H1 (cell line): ENCODE measurements around the gene IL5.

Source experiments
- JUN ChIP-seq: IDR thresholded peaks from 2 replicates; pipeline ENCODE4 v1.6.1; 2011; ENCODE audit warnings: low read depth, mild to moderate bottlenecking, improper control_type of control experiment, low read length
- TCF12 ChIP-seq: IDR thresholded peaks from 2 replicates; pipeline ENCODE4 v1.6.1; 2011; ENCODE audit warnings: low read depth, mild to moderate bottlenecking, low read length
- TF ChIP-seq, protein P1 (sequence below), 3 experiments: IDR thresholded peaks; 1 replicate in 2 of 3; 2 replicates in 1 of 3; pipeline versions ENCODE4 v1.5.1 to v1.6.1; 2011; ENCODE audit warnings: low read length in 3 of 3, mild to moderate bottlenecking in 3 of 3, inconsistent platforms in 2 of 3, low read depth in 1 of 3, moderate library complexity in 1 of 3; ENCODE audit not compliant: insufficient read depth in 1 of 3; ENCODE audit errors: control extremely low read depth in 1 of 3

DNA sequence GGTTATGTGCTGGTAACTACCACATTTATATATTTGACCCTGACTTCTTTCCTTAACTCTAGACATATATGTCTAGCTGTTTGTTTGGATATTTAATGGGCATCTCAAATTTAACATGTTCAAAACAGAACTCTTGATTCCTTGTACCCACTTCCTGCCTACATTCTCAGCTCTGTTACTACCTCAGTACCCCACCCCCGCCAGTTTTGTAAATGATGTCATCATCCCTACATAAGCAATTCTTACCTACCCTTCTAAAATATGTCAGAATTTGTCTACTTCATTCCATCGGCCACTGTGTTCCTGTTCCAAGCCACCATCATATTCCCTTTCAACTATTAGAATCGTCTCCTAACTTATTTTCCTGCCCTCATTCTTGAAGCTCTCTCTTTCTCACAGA, 18.3 kb upstream of the IL5 start:
- TF ChIP-seq TCF12 (no peak), JUN (no peak)
- TF ChIP-seq, protein P1, sequence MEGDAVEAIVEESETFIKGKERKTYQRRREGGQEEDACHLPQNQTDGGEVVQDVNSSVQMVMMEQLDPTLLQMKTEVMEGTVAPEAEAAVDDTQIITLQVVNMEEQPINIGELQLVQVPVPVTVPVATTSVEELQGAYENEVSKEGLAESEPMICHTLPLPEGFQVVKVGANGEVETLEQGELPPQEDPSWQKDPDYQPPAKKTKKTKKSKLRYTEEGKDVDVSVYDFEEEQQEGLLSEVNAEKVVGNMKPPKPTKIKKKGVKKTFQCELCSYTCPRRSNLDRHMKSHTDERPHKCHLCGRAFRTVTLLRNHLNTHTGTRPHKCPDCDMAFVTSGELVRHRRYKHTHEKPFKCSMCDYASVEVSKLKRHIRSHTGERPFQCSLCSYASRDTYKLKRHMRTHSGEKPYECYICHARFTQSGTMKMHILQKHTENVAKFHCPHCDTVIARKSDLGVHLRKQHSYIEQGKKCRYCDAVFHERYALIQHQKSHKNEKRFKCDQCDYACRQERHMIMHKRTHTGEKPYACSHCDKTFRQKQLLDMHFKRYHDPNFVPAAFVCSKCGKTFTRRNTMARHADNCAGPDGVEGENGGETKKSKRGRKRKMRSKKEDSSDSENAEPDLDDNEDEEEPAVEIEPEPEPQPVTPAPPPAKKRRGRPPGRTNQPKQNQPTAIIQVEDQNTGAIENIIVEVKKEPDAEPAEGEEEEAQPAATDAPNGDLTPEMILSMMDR (IDR thresholded peaks at IDR 0.05; ENCODE audit: control extremely low read depth in 1 of 3, insufficient read depth in 1 of 3, low read depth in 1 of 3, low read length in 3 of 3), result no peak
